ENCODE data around the gene FBXW9.
"Not testable (repeated sequence)": the region's sequence is repeated elsewhere in the genome, so short reads cannot be mapped to it uniquely, and the experiment has no call there.

FBXW9 gene

DNA sequence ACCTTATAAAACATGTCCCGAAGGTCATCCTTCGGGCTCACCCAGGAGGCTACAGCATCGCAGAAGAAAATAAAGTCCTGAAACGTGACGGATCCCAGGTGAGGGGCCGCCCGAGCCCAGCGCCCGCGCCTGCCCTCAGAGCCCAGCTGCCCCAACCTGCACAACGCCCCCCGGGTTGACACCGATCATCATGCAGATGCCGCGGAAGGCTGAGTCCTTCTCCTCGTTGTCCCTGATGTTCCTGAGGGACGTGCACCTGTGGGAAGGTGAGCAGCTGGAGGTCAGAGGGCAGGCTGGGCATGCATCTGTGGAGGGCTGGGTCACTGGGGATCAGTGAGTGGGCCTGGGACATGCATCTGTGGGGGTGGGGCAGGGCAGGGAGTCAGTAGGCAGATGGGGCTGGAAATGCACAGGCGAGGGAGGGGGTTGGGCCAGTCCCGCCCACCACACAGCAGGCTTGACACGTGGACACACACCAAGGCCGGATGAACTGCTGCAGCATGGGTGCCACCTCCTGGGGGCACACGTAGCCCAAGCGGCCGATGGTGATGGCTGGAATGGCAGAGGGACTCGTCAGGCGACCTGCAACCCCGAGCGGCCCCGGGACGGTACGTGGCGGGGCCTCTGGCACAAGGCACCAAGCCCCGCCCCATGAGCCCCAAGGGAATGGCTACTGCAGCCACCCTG lies 5.3 kb upstream of the FBXW9 start:
- H3K4me3 ChIP-seq (ENCODE audit: low read length) = no peak overlapping the region
- no peak for TF ChIP-seq ZNF274 (IDR thresholded peaks at IDR 0.05; ENCODE audit: low read depth, low read length)

DNA sequence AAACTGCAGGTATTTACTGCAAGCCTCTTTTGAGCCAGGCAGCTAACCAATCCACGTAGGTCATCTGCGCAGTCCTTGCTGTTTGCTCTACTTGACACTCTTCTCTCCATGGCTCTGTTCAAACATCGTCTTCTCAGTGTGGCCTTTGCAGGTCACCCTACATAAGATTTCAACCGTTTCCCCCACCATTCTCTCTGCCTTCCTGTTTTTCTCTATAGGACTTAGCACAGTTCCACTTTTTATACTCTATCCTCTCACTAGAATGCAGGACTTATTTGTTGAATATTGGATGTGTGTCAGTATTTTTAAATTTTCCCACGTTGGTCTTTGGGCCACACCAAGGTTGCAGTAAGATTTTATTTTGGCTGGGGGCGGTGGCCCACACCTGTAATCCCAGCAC lies 1.7 kb upstream of the FBXW9 start:
- H3K4me3 ChIP-seq (ENCODE audit: low read length) = no peak overlapping the region
- no peak for TF ChIP-seq ZNF274 (IDR thresholded peaks at IDR 0.05; ENCODE audit: low read depth, low read length)

DNA sequence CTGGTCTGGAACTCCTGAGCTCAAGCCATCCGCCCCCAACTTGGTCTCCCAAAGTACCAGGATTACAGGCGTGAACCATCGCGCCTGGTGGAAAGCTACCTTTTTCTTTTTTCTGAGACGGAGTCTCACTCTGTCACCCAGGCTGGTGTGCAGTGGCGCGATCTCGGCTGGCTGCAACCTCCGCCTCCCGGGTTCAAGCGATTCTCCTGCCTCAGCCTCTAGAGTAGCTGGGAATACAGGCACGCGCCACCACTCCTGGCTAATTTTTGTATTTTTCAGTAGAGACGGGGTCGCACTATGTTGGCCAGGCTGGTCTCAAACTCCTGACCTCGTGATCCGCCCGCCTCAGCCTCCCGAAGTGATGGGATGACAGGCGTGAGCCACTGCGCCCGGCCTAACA lies 994 bp upstream of the FBXW9 start:
- peak overlapping the region; percentile 77; the same call in 1 of the 2 replicates for H3K4me3 ChIP-seq (ENCODE audit: low read length)

GRCh38 chr19:12695997-12696365 lies 450 bp downstream of the FBXW9 start:
- peak overlapping the region; percentile 77 for H3K4me3 ChIP-seq (ENCODE audit: low read length)
- no peak for TF ChIP-seq ZNF274 (IDR thresholded peaks at IDR 0.05; ENCODE audit: low read depth, low read length)

DNA sequence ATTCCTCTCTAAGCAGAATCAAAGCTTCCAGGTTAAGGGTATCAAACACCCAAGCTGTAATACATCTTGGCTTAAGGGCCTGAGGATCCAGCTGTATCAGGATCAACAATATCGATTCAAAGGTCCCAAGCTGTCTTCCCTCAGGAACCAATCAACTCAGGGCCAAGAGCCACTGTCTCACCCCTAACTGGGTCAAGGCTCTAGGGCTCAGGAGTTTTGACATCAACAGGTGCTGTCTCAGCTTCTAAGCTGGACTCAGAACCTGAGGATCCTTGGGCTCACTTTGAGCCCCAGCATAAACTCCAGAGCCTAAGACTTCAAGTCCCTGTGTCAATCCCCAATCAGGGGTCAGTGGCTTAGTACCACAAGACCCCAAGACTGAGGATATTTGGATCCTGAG lies 917 bp downstream of the FBXW9 start:
- peak overlapping the region; percentile 77; the same call in 1 of the 2 replicates for H3K4me3 ChIP-seq (ENCODE audit: low read length)
- no peak for TF ChIP-seq ZNF274 (IDR thresholded peaks at IDR 0.05; ENCODE audit: low read depth, low read length)

GRCh38 chr19:12695096-12695495 lies 1.3 kb downstream of the FBXW9 start:
- no peak for TF ChIP-seq ZNF274 (IDR thresholded peaks at IDR 0.05; ENCODE audit: low read depth, low read length)
- H3K4me3 ChIP-seq (ENCODE audit: low read length) = no peak overlapping the region

DNA sequence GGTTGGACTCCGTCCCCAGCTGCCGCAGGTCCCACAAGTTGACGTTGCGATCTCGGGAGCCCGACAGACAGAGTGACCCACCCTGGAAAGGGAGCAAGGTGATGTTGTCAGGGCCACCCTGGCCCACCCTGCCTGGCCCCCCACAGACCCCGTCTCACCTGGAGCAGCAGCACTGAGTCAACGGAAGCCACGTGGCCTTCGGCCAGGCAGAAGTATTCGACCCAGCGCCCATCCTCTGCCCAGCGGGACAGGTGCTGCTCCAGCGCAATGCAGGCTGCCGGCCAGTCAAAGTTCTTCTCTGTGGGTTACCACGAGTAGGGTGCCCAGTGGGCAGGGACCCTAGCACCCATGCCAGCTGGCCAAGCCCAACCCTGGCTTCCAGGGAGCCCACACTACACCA lies 1.8 kb downstream of the FBXW9 start:
- TF ChIP-seq ZNF274 (IDR thresholded peaks at IDR 0.05; ENCODE audit: low read depth, low read length) = no peak
- H3K4me3 ChIP-seq (ENCODE audit: low read length) = no peak overlapping the region

GRCh38 chr19:12692960-12693359 lies 3.5 kb downstream of the FBXW9 start:
- TF ChIP-seq ZNF274 (IDR thresholded peaks at IDR 0.05; ENCODE audit: low read depth, low read length) = no peak
- H3K4me3 ChIP-seq (ENCODE audit: low read length) = no peak overlapping the region

- TF ChIP-seq ZNF274 (IDR thresholded peaks at IDR 0.05; ENCODE audit: low read depth, low read length) = no peak
- no peak overlapping the region for H3K4me3 ChIP-seq (ENCODE audit: low read length)
Observed at GRCh38 chr19:12689581-12690216, 6.7 kb downstream of the FBXW9 start.

DNA sequence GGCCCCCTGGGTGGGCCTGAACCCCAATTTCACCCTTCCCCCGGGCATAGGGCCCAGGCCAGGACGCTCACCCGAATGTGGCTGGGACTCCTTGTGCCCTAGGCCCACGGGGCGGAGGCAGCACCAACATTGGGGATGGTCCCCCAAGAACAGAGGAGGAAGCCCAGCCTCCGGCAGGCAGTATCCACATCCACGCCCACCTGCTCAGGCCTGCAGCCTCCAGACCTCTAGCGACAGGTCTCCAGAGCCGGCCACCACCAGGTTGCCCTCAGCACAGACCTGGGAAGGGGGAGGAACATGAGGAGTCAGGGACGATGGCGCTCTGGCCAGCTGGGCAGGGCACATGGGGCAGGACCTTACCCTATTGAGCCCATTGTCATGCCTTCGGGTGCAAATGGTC lies 7.4 kb downstream of the FBXW9 start:
- no peak for TF ChIP-seq ZNF274 (IDR thresholded peaks at IDR 0.05; ENCODE audit: low read depth, low read length)
- H3K4me3 ChIP-seq (ENCODE audit: low read length) = no peak overlapping the region

DNA sequence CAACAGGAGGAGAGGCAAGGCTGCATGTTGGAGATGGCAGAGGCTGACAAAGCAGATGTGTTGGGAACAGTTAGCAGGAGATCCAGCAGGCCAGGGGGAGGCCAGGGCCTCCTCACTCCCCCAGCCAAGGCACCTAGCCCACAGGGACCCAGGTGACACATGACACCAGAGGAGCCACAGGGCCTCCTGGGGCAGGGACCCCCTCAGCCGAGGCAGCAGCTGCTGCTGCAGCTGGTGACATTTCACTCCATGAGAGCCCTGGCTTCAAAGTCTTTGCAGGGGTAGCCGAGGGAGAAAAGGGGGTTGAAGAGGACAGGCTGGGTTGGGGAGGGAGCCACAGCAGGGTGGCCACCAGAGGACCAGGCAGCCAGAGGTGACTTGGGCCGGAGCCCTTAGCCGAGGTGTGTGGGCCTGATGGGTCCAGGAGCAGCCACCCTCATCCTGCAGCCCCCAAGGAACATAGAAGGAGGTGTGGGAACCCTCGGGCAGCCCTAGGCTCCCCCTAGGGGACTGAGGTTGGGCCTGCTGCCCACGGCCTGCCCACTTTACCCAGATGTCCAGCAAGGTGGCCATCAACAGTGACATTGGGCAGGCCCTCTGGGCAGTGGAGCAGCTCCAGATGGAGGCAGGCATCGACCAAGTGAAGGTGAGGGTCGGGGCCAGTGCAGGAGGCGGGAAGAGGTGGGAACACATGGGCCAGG lies 8.8 kb downstream of the FBXW9 start, which contains the start of gene GNG14:
Gene GNG14, plus strand, starts transcription at position 503 of the 701 bp plus-strand sequence. Its CDS starts 51 bp downstream, at position 554.
- TF ChIP-seq ZNF274 (IDR thresholded peaks at IDR 0.05; ENCODE audit: low read depth, low read length) = no peak
- no peak within 1 kb of the TSS for H3K4me3 ChIP-seq (ENCODE audit: low read length)

DNA sequence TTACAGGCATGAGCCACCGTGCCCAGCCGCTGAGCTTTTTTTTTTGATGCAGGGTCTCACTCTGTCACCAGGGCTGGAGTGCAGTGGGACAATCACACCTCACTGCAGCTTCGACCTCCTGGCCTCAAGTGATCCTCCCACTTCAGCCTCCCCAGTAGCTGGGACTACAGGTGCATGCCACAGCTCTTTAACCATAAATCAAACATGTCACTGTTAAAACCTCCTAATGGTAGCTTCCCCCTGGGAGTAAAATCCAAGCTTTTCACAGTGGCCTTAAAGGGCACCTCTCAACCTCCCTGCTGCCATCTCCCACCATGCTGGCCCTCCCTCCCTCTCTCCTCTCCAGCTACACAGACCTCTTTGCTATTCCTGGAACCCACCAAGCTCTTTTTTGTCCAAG lies 10.6 kb downstream of the FBXW9 start:
- H3K4me3 ChIP-seq (ENCODE audit: low read length) = no peak overlapping the region
- TF ChIP-seq ZNF274 (IDR thresholded peaks at IDR 0.05; ENCODE audit: low read depth, low read length) = no peak

DNA sequence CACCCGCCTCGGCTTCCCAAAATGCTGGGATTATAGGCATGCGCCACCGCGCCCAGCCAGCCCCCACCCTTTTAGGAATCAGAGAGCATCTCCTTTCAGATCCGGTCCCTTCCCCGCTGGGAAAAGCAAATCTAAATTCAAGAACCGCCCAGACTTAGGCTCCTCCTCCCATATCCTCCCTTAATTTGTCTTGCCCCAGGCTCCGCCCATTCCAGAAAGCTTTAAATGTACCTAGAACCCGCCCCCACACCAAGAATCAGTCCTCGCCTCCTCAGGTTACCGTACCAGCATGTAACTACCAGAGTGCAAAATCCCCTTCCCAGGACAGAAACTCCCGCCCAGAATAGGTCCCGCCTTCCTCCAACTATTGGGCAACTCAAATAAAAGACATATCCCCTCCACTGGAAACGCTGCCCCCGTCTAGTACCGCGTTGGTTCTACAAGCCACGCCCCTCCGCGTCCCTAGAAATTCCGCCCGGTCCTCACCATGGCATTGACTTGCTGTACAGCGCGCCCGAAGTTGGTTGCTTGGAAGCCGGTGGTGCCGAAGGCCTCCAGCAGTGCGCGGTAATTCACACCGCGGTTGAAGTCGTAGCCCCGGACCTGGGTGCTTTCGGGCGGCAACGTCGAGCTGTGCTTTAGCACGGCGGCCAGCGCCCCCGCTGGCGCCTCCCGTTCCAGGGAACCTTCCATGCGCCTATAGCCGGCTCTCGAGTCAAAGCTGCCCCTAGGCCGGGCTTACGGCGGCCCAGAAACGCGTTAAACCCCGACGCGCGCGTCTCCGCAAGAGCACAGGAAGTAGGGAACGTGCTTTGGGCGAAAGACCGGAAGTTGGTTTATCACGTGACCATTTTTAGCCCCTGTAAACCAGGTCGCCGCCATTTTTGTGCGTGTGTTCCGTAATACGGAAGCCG lies 15.1 kb downstream of the FBXW9 start, which contains the start of gene DHPS:
Gene DHPS, minus strand, starts transcription at position 807 of the 914 bp plus-strand sequence. Its CDS starts 114 bp downstream, at position 693.
- peak within 1 kb of the TSS; percentile 86 for H3K4me3 ChIP-seq (ENCODE audit: low read length)
- no peak for TF ChIP-seq ZNF274 (IDR thresholded peaks at IDR 0.05; ENCODE audit: low read depth, low read length)

GRCh38 chr19:12680034-12680433 lies 16.4 kb downstream of the FBXW9 start:
- TF ChIP-seq ZNF274 (IDR thresholded peaks at IDR 0.05; ENCODE audit: low read depth, low read length) = no peak
- H3K4me3 ChIP-seq (ENCODE audit: low read length) = no peak overlapping the region

GRCh38 chr19:12678039-12678438 lies 18.4 kb downstream of the FBXW9 start:
- H3K4me3 ChIP-seq (ENCODE audit: low read length) = not testable (repeated sequence)
